GM04504 (cell line): ENCODE data around the gene JPT1.
"Not testable (repeated sequence)": the region's sequence is repeated elsewhere in the genome, so short reads cannot be mapped to it uniquely, and the experiment has no call there.

Experiments
- DNase-seq: peaks from one replicate; pipeline ENCODE4 v3.0.0-alpha.2; 2012; ENCODE audit warnings: low read depth

The JPT1 gene

GRCh38 chr17:75155191-75155601 is 884 bp upstream of the JPT1 start:
- no peak for DNase-seq

- no peak for DNase-seq
Measured at GRCh38 chr17:75153780-75154194, 525 bp downstream of the JPT1 start.

- no peak for DNase-seq
Measured at GRCh38 chr17:75152922-75153779, 1.2 kb downstream of the JPT1 start.

GRCh38 chr17:75152523-75152921 is 1.8 kb downstream of the JPT1 start:
- no peak for DNase-seq

GRCh38 chr17:75151930-75152329 is 2.4 kb downstream of the JPT1 start:
- DNase-seq: no peak

GRCh38 chr17:75147878-75148546 is 6.3 kb downstream of the JPT1 start:
- no peak for DNase-seq

GRCh38 chr17:75146592-75146991 is 7.7 kb downstream of the JPT1 start:
- DNase-seq: no peak

- DNase-seq: no peak
Measured at GRCh38 chr17:75144816-75145512, 9.3 kb downstream of the JPT1 start.

GRCh38 chr17:75142236-75142971 is 11.9 kb downstream of the JPT1 start:
- DNase-seq: no peak

GRCh38 chr17:75138519-75138918 is 15.8 kb downstream of the JPT1 start:
- DNase-seq: no peak

- not testable (repeated sequence) for DNase-seq
Measured at GRCh38 chr17:75137762-75138161, 16.6 kb downstream of the JPT1 start.

- DNase-seq: no peak
Measured at GRCh38 chr17:75135946-75136345, 18.4 kb downstream of the JPT1 start.

- no peak for DNase-seq
Measured at GRCh38 chr17:75135452-75135851, 18.9 kb downstream of the JPT1 start.

- not testable (repeated sequence) for DNase-seq
Measured at GRCh38 chr17:75133607-75134347, 20.5 kb downstream of the JPT1 start.

- DNase-seq: no peak
Measured at GRCh38 chr17:75133001-75133400, 21.3 kb downstream of the JPT1 start.

- DNase-seq: not testable (repeated sequence)
Measured at GRCh38 chr17:75132018-75133000, 22.0 kb downstream of the JPT1 start.

- DNase-seq: peak; percentile 51
Measured at GRCh38 chr17:75131278-75132017, 22.9 kb downstream of the JPT1 start, which contains the start of gene NT5C. Gene NT5C (minus strand): TSS chr17:75131742. CDS start chr17:75131707, 35 bp downstream.

GRCh38 chr17:75130632-75131277 is 23.6 kb downstream of the JPT1 start:
- DNase-seq: no peak
